ENCODE data around the gene IL3RA. TPM values are rescaled to one million over a fixed set of nuclear protein-coding genes. Genes with fewer than 3 reads are reported as not detected.

IL3RA gene
- total and polyA plus RNA-seq, 2 of the 8 experiments (the other 6 are each of a cell fraction or from before 2014, with no cell fraction given) = 0.11 TPM; not detected in 1

DNA sequence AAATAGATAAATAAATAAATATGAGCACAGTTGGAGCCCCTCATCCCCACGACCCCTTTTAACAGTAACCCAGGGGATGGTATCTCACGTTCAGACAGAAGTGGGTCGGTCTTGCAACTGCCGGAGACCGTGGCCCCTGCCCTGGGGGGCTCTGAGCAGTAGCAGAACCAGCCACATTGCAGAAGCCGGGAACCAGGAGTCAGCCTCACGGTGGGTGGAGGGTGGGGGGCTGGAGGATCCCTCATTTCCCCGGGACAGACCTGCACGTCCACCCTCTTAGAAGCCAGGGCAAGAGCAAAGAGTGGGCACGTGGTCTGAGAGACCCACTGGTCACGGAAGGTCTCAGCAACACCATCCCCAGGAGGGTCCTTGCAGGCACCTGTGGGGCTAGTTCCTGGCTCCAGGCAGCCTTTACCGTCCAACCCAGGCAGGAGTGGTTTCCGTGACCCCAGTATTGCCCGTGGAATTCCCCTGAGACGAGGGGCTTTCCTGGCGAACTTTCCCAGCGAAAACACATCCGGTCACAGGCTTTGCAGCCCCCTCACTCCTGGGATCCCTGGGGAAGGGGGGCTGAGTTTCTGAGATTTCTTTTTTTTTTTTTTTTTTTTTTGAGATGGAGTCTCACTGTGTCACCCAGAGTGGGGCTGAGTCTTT, 8.8 kb upstream of the IL3RA start:
- ChIA-PET POLR2A (ENCODE audit: partially characterized antibody) (no interaction called here), CTCF (ENCODE audit: partially characterized antibody) (no interaction called here)
- Histone ChIP-seq H3K14ac (ENCODE audit: insufficient read length) (no peak overlapping the region), H4K5ac (ENCODE audit: insufficient read length, low read depth, low read length) (no peak overlapping the region), H3K27me3 (replicated peaks in 1 of 4; ENCODE audit: control insufficient read depth in 3 of 4, extremely low read depth in 1 of 4, insufficient read depth in 3 of 4, low read length in 3 of 4) (no peaks in the 10 kb centered on the region), H2BK20ac (ENCODE audit: low read length) (no peak overlapping the region), H3K79me2 (ENCODE audit: control insufficient read depth in 1 of 2, insufficient read depth in 2 of 2, low read length in 2 of 2) (no peaks in the 10 kb centered on the region), H2BK12ac (ENCODE audit: low read depth, low read length) (no peak overlapping the region), H3K4me2 (ENCODE audit: insufficient read depth in 1 of 2, low read depth in 2 of 2, low read length in 2 of 2) (no peak overlapping the region), H3K4me3 (ENCODE audit: extremely low read depth in 1 of 4, insufficient read depth in 2 of 4, low read depth in 3 of 4, low read length in 4 of 4) (no peak overlapping the region), H3K56ac (replicated peaks; ENCODE audit: insufficient read length, low read depth, low read length) (no peak overlapping the region), H2BK120ac (replicated peaks; ENCODE audit: low read depth, low read length) (peak overlapping the region; percentile 64), H3K23me2 (ENCODE audit: low read depth, low read length) (no peaks in the 10 kb centered on the region), H4K91ac (replicated peaks; ENCODE audit: insufficient read length, low read length) (peak overlapping the region; percentile 89), H3K9ac (replicated peaks in 1 of 4; ENCODE audit: extremely low read depth in 1 of 4, low read depth in 3 of 4, low read length in 3 of 4) (no peak overlapping the region; a peak in 1 of 7 replicates), H3K27ac (ENCODE audit: low read depth, low read length) (no peak overlapping the region), H3K18ac (ENCODE audit: extremely low read depth, low read length) (no peak overlapping the region; the same call in 1 of the 2 replicates), H3K9me3 (ENCODE audit: insufficient read depth in 2 of 2, low read depth in 1 of 2, low read length in 1 of 2) (no peaks in the 10 kb centered on the region), H4K20me1 (replicated peaks in 1 of 2; ENCODE audit: control insufficient read depth in 1 of 2, insufficient read depth in 2 of 2, low read length in 2 of 2) (no peaks in the 10 kb centered on the region), H2AFZ (ENCODE audit: low read length) (0 out of 2 replicates have a peak overlapping the region, but pooled peaks have one; percentile 59), H3K4ac (replicated peaks; ENCODE audit: insufficient read length, low read depth, low read length) (no peak overlapping the region), H3K79me1 (ENCODE audit: low read depth, low read length) (no peaks in the 10 kb centered on the region), H2BK15ac (ENCODE audit: low read length) (no peak overlapping the region), H3K4me1 (replicated peaks in 1 of 4; ENCODE audit: control insufficient read depth in 3 of 4, insufficient read depth in 4 of 4, low read length in 3 of 4) (0 out of 7 replicates have a peak, but pooled peaks cover 0 to 4% (median 0%) of the 10 kb centered on the region in 4 experiments), H2AK5ac (ENCODE audit: low read depth, low read length) (no peak overlapping the region), H4K8ac (ENCODE audit: extremely low read depth, insufficient read depth, low read length) (no peak overlapping the region), H3K23ac (ENCODE audit: insufficient read length) (no peak overlapping the region), H3K36me3 (ENCODE audit: control insufficient read depth in 2 of 4, insufficient read depth in 4 of 4, low read length in 3 of 4) (no peaks in the 10 kb centered on the region), H2BK5ac (ENCODE audit: low read depth, low read length) (no peak overlapping the region)
- TF ChIP-seq PHF8 (conservative IDR thresholded peaks at IDR 0.05; ENCODE audit: low read depth, low read length) = no peak
- TF ChIP-seq CBX5 (IDR thresholded peaks at IDR 0.05; ENCODE audit: low read depth, low read length) = no peak
- TF ChIP-seq, protein P1, sequence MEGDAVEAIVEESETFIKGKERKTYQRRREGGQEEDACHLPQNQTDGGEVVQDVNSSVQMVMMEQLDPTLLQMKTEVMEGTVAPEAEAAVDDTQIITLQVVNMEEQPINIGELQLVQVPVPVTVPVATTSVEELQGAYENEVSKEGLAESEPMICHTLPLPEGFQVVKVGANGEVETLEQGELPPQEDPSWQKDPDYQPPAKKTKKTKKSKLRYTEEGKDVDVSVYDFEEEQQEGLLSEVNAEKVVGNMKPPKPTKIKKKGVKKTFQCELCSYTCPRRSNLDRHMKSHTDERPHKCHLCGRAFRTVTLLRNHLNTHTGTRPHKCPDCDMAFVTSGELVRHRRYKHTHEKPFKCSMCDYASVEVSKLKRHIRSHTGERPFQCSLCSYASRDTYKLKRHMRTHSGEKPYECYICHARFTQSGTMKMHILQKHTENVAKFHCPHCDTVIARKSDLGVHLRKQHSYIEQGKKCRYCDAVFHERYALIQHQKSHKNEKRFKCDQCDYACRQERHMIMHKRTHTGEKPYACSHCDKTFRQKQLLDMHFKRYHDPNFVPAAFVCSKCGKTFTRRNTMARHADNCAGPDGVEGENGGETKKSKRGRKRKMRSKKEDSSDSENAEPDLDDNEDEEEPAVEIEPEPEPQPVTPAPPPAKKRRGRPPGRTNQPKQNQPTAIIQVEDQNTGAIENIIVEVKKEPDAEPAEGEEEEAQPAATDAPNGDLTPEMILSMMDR (IDR thresholded peaks at IDR 0.05; ENCODE audit: control extremely low read depth in 1 of 3, insufficient read depth in 1 of 3, low read depth in 1 of 3, low read length in 3 of 3) = no peak
- no peak for TF ChIP-seq EGR1 (IDR thresholded peaks at IDR 0.05; ENCODE audit: borderline replicate concordance, low read depth, low read length)
- TF ChIP-seq EZH2 (IDR thresholded peaks at IDR 0.05; ENCODE audit: low read depth, low read length, severe bottlenecking) = no peak
- no peak for TF ChIP-seq RBBP5 (IDR thresholded peaks at IDR 0.05; ENCODE audit: borderline replicate concordance, low read depth, low read length)
- no peak for TF ChIP-seq MAFK (IDR thresholded peaks at IDR 0.05; ENCODE audit: low read depth, low read length)
- TF ChIP-seq JUN (IDR thresholded peaks at IDR 0.05; ENCODE audit: low read depth, low read length) = no peak
- FAIRE-seq (no peak), DNase-seq (ENCODE audit: low read depth in 1 of 2, low spot score in 2 of 2) (no peak)
- WGBS, 2 experiments (ENCODE audit: extremely low coverage in 1 of 2, insufficient coverage in 1 of 2, insufficient read length in 1 of 2, insufficient replicate concordance in 2 of 2, low coverage in 1 of 2, low lambda C conversion rate in 2 of 2, missing lambda C conversion rate in 1 of 2) = 80% methylated on average over 18 of the region's 18 CpGs; no CpG with 5 or more reads in 1 of the 2 experiments

All from H1 (cell line).